HCT116 (cell line): ENCODE data around the gene PRKCZ. TPM values are rescaled to one million over a fixed set of nuclear protein-coding genes. Genes with fewer than 3 reads are reported as not detected.

ENCODE experiments used
- ATAC-seq: fragments of 200-7000 bp; cut with Tn5 transposase; 2 replicates; pipeline ENCODE4 v1.9.1; 2020; ENCODE audit warnings: mild to moderate bottlenecking, moderate library complexity
- BruUV-seq: library from RNA; stranded (reverse); fragments of 400-500 nt; replicated peaks from 2 replicates; lab custom pipeline; 2021; lab: Mats Ljungman, UMichigan
- CTCF ChIA-PET: fragments of 300-600 bp; sonication (Branson Sonifier 250); formaldehyde crosslinking; loops from one replicate; lab custom pipeline; 2021; ENCODE audit warnings: antibody characterized with exemption; lab: Charles Lee
- POLR2A ChIA-PET: fragments of 300-600, 350-600 bp; sonication (Branson Sonifier 250); formaldehyde crosslinking; loops from one replicate; lab custom pipeline; 2021; ENCODE audit warnings: antibody characterized with exemption; lab: Charles Lee
- RAD21 ChIA-PET, 2 experiments: fragments of 300-600 bp; sonication (Branson Sonifier 250); formaldehyde crosslinking; loops; one replicate each; lab custom pipeline; 2023; ENCODE audit warnings: low total read pairs in 2 of 2; ENCODE audit not compliant: uncharacterized antibody in 2 of 2, unreplicated experiment in 2 of 2, low non-redundant PET in 1 of 2; lab: Charles Lee
- DNase-seq: peaks from one replicate; pipeline ENCODE4 v3.0.0-alpha.2; 2010; ENCODE audit warnings: low read depth, low spot score
- H2AFZ ChIP-seq: fragments of 200-600 bp; shearing (Covaris generic), sonication (generic); 2 replicates; pipeline ENCODE4 v1.6.1; 2017; ENCODE audit warnings: low read depth, mixed run types, mixed read lengths, antibody characterized with exemption, low read length; ENCODE audit not compliant: poor library complexity, severe bottlenecking
- H3K27ac ChIP-seq: 2 replicates; pipeline ENCODE4 v1.5.1; 2012; ENCODE audit warnings: low read depth, low read length
- H3K27me3 ChIP-seq: fragments of 200-600 bp; sonication (generic); 2 replicates; pipeline ENCODE4 v1.6.1; 2016; ENCODE audit warnings: mixed run types, low read length, mixed read lengths; ENCODE audit not compliant: insufficient read depth
- H3K36me3 ChIP-seq, 2 experiments: fragments of 200-500 bp in 1 of 2; fragments of 200-600 bp in 1 of 2; sonication (Bioruptor generic) in 1 of 2; sonication (generic) in 1 of 2; 2 replicates each; pipeline versions ENCODE4 v1.5.1 to v1.6.1; 2014 to 2016; ENCODE audit warnings: low read length in 2 of 2, inconsistent platforms in 1 of 2, mixed read lengths in 1 of 2, mixed run types in 1 of 2; ENCODE audit not compliant: insufficient read depth in 2 of 2, control insufficient read depth in 1 of 2
- H3K4me1 ChIP-seq, 2 experiments: fragments of 200-600 bp in 1 of 2; sonication (generic) in 1 of 2; 2 replicates each; pipeline versions ENCODE4 v1.5.1 to v1.6.1; 2012 to 2017; ENCODE audit warnings: low read length in 2 of 2, inconsistent platforms in 1 of 2, mild to moderate bottlenecking in 1 of 2, mixed read lengths in 1 of 2, mixed run types in 1 of 2, moderate library complexity in 1 of 2; ENCODE audit not compliant: insufficient read depth in 2 of 2, control insufficient read depth in 1 of 2
- H3K4me2 ChIP-seq: fragments of 200-600 bp; sonication (generic); 2 replicates; pipeline ENCODE4 v1.6.1; 2017; ENCODE audit warnings: mixed run types, low read length, mixed read lengths
- H3K4me3 ChIP-seq, 2 experiments: fragments of 200-600 bp in 1 of 2; sonication (generic) in 1 of 2; replicated peaks in 1 of 2; 2 replicates each; pipeline ENCODE4 v1.5.1; 2011 to 2016; ENCODE audit warnings: low read length in 2 of 2, control low read depth in 1 of 2, low read depth in 1 of 2, mild to moderate bottlenecking in 1 of 2, mixed read lengths in 1 of 2, mixed run types in 1 of 2
- H3K79me2 ChIP-seq: fragments of 200-600 bp; sonication (generic); 2 replicates; pipeline ENCODE4 v1.6.1; 2017; ENCODE audit warnings: mild to moderate bottlenecking, mixed run types, low read length, moderate library complexity, mixed read lengths; ENCODE audit not compliant: insufficient read depth
- H3K9ac ChIP-seq: fragments of 200-600 bp; sonication (generic); 2 replicates; pipeline ENCODE4 v1.6.1; 2016; ENCODE audit warnings: low read length, mixed read lengths
- H3K9me2 ChIP-seq: fragments of 200-600 bp; sonication (generic), shearing (Covaris generic); 2 replicates; pipeline ENCODE4 v1.6.1; 2017; ENCODE audit warnings: mixed run types, mild to moderate bottlenecking, moderate library complexity; ENCODE audit not compliant: insufficient read depth
- H3K9me3 ChIP-seq, 2 experiments: fragments of 200-500 bp in 1 of 2; fragments of 200-600 bp in 1 of 2; sonication (Bioruptor generic) in 1 of 2; sonication (generic) in 1 of 2; 2 replicates each; pipeline ENCODE4 v1.6.1; 2014 to 2017; ENCODE audit warnings: low read length in 2 of 2, mixed read lengths in 2 of 2, inconsistent platforms in 1 of 2, low read depth in 1 of 2, mild to moderate bottlenecking in 1 of 2, mixed run types in 1 of 2, moderate library complexity in 1 of 2; ENCODE audit not compliant: control insufficient read depth in 1 of 2, insufficient read depth in 1 of 2
- H4K20me1 ChIP-seq: fragments of 200-600 bp; sonication (generic), shearing (Covaris generic); 2 replicates; pipeline ENCODE4 v1.6.1; 2017; ENCODE audit warnings: mixed run types, mild to moderate bottlenecking, moderate library complexity; ENCODE audit not compliant: insufficient read depth
- CBX3 ChIP-seq: IDR thresholded peaks from 2 replicates; pipeline ENCODE4 v1.6.1; 2012; ENCODE audit warnings: low read depth
- CEBPB ChIP-seq: IDR thresholded peaks from 2 replicates; pipeline ENCODE4 v1.6.1; 2012; ENCODE audit warnings: low read depth
- CTCF ChIP-seq, 3 experiments: fragments of 200-600 bp in 1 of 3; sonication (generic) in 1 of 3; IDR thresholded peaks in 2 of 3; conservative IDR thresholded peaks in 1 of 3; 2 replicates each; pipeline ENCODE4 v1.5.1; 2012 to 2017; ENCODE audit warnings: low read depth in 2 of 3, low read length in 2 of 3, antibody characterized with exemption in 1 of 3, borderline replicate concordance in 1 of 3, control low read depth in 1 of 3, mild to moderate bottlenecking in 1 of 3, mixed read lengths in 1 of 3, mixed run types in 1 of 3, moderate library complexity in 1 of 3; ENCODE audit not compliant: insufficient read depth in 1 of 3
- EGR1 ChIP-seq: IDR thresholded peaks from 2 replicates; pipeline ENCODE4 v1.6.1; 2012; ENCODE audit warnings: low read depth
- ELF1 ChIP-seq: IDR thresholded peaks from 2 replicates; pipeline ENCODE4 v1.6.1; 2012; ENCODE audit warnings: low read depth, borderline replicate concordance
- EZH2 ChIP-seq: fragments of 200-600 bp; sonication (generic); IDR thresholded peaks from 2 replicates; pipeline ENCODE4 v1.6.1; 2017; ENCODE audit warnings: antibody characterized with exemption, mixed run types
- EZH2phosphoT487 ChIP-seq: fragments of 200-600 bp; IDR thresholded peaks from 2 replicates; pipeline ENCODE4 v1.6.1; 2018; ENCODE audit warnings: antibody characterized with exemption, borderline replicate concordance
- FOSL1 ChIP-seq: IDR thresholded peaks from 2 replicates; pipeline ENCODE4 v1.6.1; 2012; ENCODE audit warnings: low read depth
- JUND ChIP-seq: IDR thresholded peaks from 2 replicates; pipeline ENCODE4 v1.6.1; 2012
- MAX ChIP-seq: IDR thresholded peaks from 2 replicates; pipeline ENCODE4 v1.6.1; 2012
- REST ChIP-seq: IDR thresholded peaks from 2 replicates; pipeline ENCODE4 v1.6.1; 2012; ENCODE audit warnings: low read depth
- SIN3A ChIP-seq: IDR thresholded peaks from 2 replicates; pipeline ENCODE4 v1.6.1; 2012; ENCODE audit warnings: low read depth
- SP1 ChIP-seq: IDR thresholded peaks from 2 replicates; pipeline ENCODE4 v1.6.1; 2012; ENCODE audit warnings: low read depth
- YY1 ChIP-seq: IDR thresholded peaks from 2 replicates; pipeline ENCODE4 v1.6.1; 2011; ENCODE audit warnings: low read length, low read depth, moderate library complexity, mild to moderate bottlenecking; ENCODE audit not compliant: insufficient replicate concordance; ENCODE audit errors: extremely low read depth
- ZBTB33 ChIP-seq: IDR thresholded peaks from 2 replicates; pipeline ENCODE4 v1.6.1; 2011; ENCODE audit warnings: mild to moderate bottlenecking, low read length, moderate library complexity; ENCODE audit not compliant: insufficient replicate concordance; ENCODE audit errors: extremely low read depth
- ZFX ChIP-seq: fragments of 450-650 bp; IDR thresholded peaks from 2 replicates; pipeline ENCODE4 v1.6.1; 2017
- ZNF274 ChIP-seq: fragments of 200-500 bp; sonication (Bioruptor generic); IDR thresholded peaks from 2 replicates; pipeline ENCODE4 v1.6.1; 2014; ENCODE audit warnings: mild to moderate bottlenecking, low read depth, low read length, inconsistent platforms
- intact Hi-C: fragments of 100-400 bp; cut with micrococcal nuclease; formaldehyde crosslinking; loops from 2 replicates; pipeline ENCODE4 v1.10.0; 2022
- total RNA-seq: library from RNA; stranded (reverse); gene quantifications from one replicate; pipeline ENCODE4 v1.2.1, GENCODE V29; 2021; ENCODE audit not compliant: unreplicated experiment

Gene PRKCZ
- total RNA-seq, 1 experiment from 2014 or later = 46.8 TPM

- POLR2A ChIA-PET = no interaction called here
- Histone ChIP-seq H4K20me1 (no peaks in the 10 kb centered on the region), H3K9me2 (no peaks in the 10 kb centered on the region), H3K4me1 (peaks cover 15 to 24% of the 10 kb centered on the region in 2 experiments), H3K4me3 (no peak overlapping the region), H3K27ac (peak overlapping the region; percentile 87), H3K9ac (peak overlapping the region; percentile 83), H3K36me3 (no peaks in the 10 kb centered on the region), H3K79me2 (no peaks in the 10 kb centered on the region), H2AFZ (no peak overlapping the region), H3K4me2 (peak overlapping the region; percentile 99), H3K9me3 (no peaks in the 10 kb centered on the region), H3K27me3 (no peaks in the 10 kb centered on the region)
- TF ChIP-seq ZNF274 = no peak
- TF ChIP-seq CTCF (IDR thresholded peaks at IDR 0.05 in 2 of 3, conservative IDR thresholded peaks at IDR 0.05 in 1 of 3; ENCODE audit: borderline replicate concordance in 1 of 3, insufficient read depth in 1 of 3, low read depth in 2 of 3, low read length in 2 of 3) = no peak
- TF ChIP-seq SP1 = no peak
- TF ChIP-seq CEBPB = no peak
- no peak for TF ChIP-seq EGR1
- no peak for TF ChIP-seq MAX
- no peak for TF ChIP-seq YY1
- no peak for TF ChIP-seq EZH2phosphoT487
- TF ChIP-seq JUND = no peak
- no peak for TF ChIP-seq EZH2
- TF ChIP-seq ELF1 = no peak
- no peak for TF ChIP-seq SIN3A
- TF ChIP-seq ZBTB33 = no peak
- no peak for TF ChIP-seq REST
- TF ChIP-seq CBX3 = no peak
- no peak for TF ChIP-seq FOSL1
- TF ChIP-seq ZFX = no peak
- RAD21 ChIA-PET = no interaction called here
- DNase-seq (no peak), ATAC-seq (no peak)
- no TSS peak for BruUV-seq
- intact Hi-C loops = no loop called here
- CTCF ChIA-PET = no interaction called here
Measured at GRCh38 chr1:2213576-2214505, 163.6 kb downstream of the PRKCZ start.
